Kidney tubule cell (primary cell): ENCODE results near the gene MYNN.

Experiments used
- DNase-seq: peaks from one replicate; pipeline ENCODE4 v3.0.0-alpha.2; 2018; ENCODE audit warnings: low spot score

Gene MYNN

GRCh38 chr3:169777822-169778221 lies 4.6 kb downstream of the MYNN start:
- no peak for DNase-seq

GRCh38 chr3:169780742-169781141 lies 7.5 kb downstream of the MYNN start:
- no peak for DNase-seq

GRCh38 chr3:169781209-169781855 lies 8.1 kb downstream of the MYNN start:
- DNase-seq: no peak

GRCh38 chr3:169787120-169787519 lies 13.9 kb downstream of the MYNN start:
- no peak for DNase-seq

GRCh38 chr3:169787791-169788190 lies 14.6 kb downstream of the MYNN start:
- DNase-seq: no peak

- no peak for DNase-seq
These were observed 17.0 kb downstream of the MYNN start for GRCh38 chr3:169790219-169790618.

- peak; percentile 22 for DNase-seq
These were observed 17.7 kb downstream of the MYNN start for GRCh38 chr3:169790687-169791429.

GRCh38 chr3:169792359-169792758 lies 19.2 kb downstream of the MYNN start:
- no peak for DNase-seq

- no peak for DNase-seq
These were observed 31.5 kb downstream of the MYNN start for GRCh38 chr3:169804681-169805080.

GRCh38 chr3:169809230-169809795 lies 36.1 kb downstream of the MYNN start:
- no peak for DNase-seq

- DNase-seq: peak; percentile 38
These were observed 38.6 kb downstream of the MYNN start for GRCh38 chr3:169811631-169812331.

- peak; percentile 86 for DNase-seq
These were observed 39.4 kb downstream of the MYNN start, which contains the start of the genes LRRC34 and LRRIQ4 for GRCh38 chr3:169812332-169813235. Gene LRRC34 (minus strand): TSS chr3:169812904. CDS start chr3:169812548, 356 bp downstream. Gene LRRIQ4 (plus strand): TSS chr3:169812870. CDS start chr3:169821922, 9,052 bp downstream.

- no peak for DNase-seq
These were observed 40.1 kb downstream of the MYNN start for GRCh38 chr3:169813278-169813677.

- peak; percentile 43 for DNase-seq
These were observed 40.7 kb downstream of the MYNN start for GRCh38 chr3:169813757-169814517.

GRCh38 chr3:169815590-169816150 lies 42.5 kb downstream of the MYNN start:
- DNase-seq: no peak

GRCh38 chr3:169818316-169818715 lies 45.1 kb downstream of the MYNN start:
- DNase-seq: peak; percentile 72

GRCh38 chr3:169822091-169822490 lies 48.9 kb downstream of the MYNN start:
- DNase-seq: no peak

GRCh38 chr3:169822540-169822939 lies 49.3 kb downstream of the MYNN start:
- no peak for DNase-seq

- no peak for DNase-seq
These were observed 49.8 kb downstream of the MYNN start for GRCh38 chr3:169822983-169823382.

GRCh38 chr3:169825316-169825715 lies 52.1 kb downstream of the MYNN start:
- no peak for DNase-seq
